Smooth muscle cell (in vitro differentiated cells): ENCODE results near the gene LRRN4. TPM values are rescaled to one million over a fixed set of nuclear protein-coding genes. Genes with fewer than 3 reads are reported as not detected.

ENCODE experiments used
- DNase-seq: peaks from one replicate; lab custom pipeline; 2025; ENCODE audit not compliant: unreplicated experiment; lab: John Stamatoyannopoulos, UW
- H2AFZ ChIP-seq: fragments of 200-600 bp; sonication (generic); 2 replicates; pipeline ENCODE4 v1.6.0; 2016; ENCODE audit warnings: antibody characterized with exemption, low read depth, mild to moderate bottlenecking
- H3F3A ChIP-seq: fragments of 200-600 bp; sonication (generic); 2 replicates; pipeline ENCODE4 v1.6.0; 2017; ENCODE audit warnings: antibody characterized with exemption, low read depth
- H3K27ac ChIP-seq: fragments of 200-600 bp; sonication (generic); 2 replicates; pipeline ENCODE4 v1.5.1; 2016; ENCODE audit warnings: low read depth, mild to moderate bottlenecking
- H3K27me3 ChIP-seq: fragments of 200-600 bp; sonication (generic); 2 replicates; pipeline ENCODE4 v1.6.1; 2016; ENCODE audit warnings: low read depth, mild to moderate bottlenecking
- H3K36me3 ChIP-seq: fragments of 200-600 bp; sonication (generic); 2 replicates; pipeline ENCODE4 v1.5.1; 2016; ENCODE audit warnings: low read depth
- H3K4me1 ChIP-seq: fragments of 200-600 bp; sonication (generic); 2 replicates; pipeline ENCODE4 v1.5.1; 2016; ENCODE audit warnings: low read depth
- H3K4me2 ChIP-seq: fragments of 200-600 bp; sonication (generic); 2 replicates; pipeline ENCODE4 v1.6.0; 2016; ENCODE audit warnings: mild to moderate bottlenecking
- H3K4me3 ChIP-seq: fragments of 200-600 bp; sonication (generic); 2 replicates; pipeline ENCODE4 v1.5.1; 2016; ENCODE audit warnings: mild to moderate bottlenecking
- H3K79me2 ChIP-seq: fragments of 200-600 bp; sonication (generic); 2 replicates; pipeline ENCODE4 v1.6.0; 2016; ENCODE audit warnings: low read depth, mild to moderate bottlenecking
- H3K9ac ChIP-seq: fragments of 200-600 bp; sonication (generic); 2 replicates; pipeline ENCODE4 v1.6.0; 2016; ENCODE audit warnings: low read depth
- H3K9me3 ChIP-seq: fragments of 200-600 bp; sonication (generic); replicated peaks from 2 replicates; pipeline ENCODE4 v1.5.1; 2016; ENCODE audit warnings: low read depth
- H4K20me1 ChIP-seq: fragments of 200-600 bp; sonication (generic); 2 replicates; pipeline ENCODE4 v1.6.0; 2016; ENCODE audit warnings: low read depth
- CTCF ChIP-seq: fragments of 200-600 bp; sonication (generic); IDR thresholded peaks from 2 replicates; pipeline ENCODE4 v1.5.1; 2017; ENCODE audit warnings: borderline replicate concordance, mild to moderate bottlenecking, antibody characterized with exemption; ENCODE audit not compliant: insufficient read depth, poor library complexity, severe bottlenecking
- WGBS: methylation state at CpG from one replicate; pipeline ENCODE4 v1.1.7; 2016; ENCODE audit warnings: low lambda C conversion rate; 5-methylcytosine and 5-hydroxymethylcytosine counted together
- polyA plus RNA-seq: library from polyadenylated mRNA; unstranded; fragments of >200 nt; fragmentation: Nextera tagmentation; extraction: Ambion mirVana; gene quantifications from 2 replicates; pipeline ENCODE4 v1.2.1, GENCODE V29; 2016
- small RNA-seq: library from RNA; depleted of rRNA; stranded (forward); fragments of <200 nt; gene quantifications from one replicate; pipeline ENCODE3, GENCODE V24; 2014
- total RNA-seq: library from RNA; depleted of rRNA; stranded (reverse); fragments of >200 nt; gene quantifications from 2 replicates; pipeline ENCODE4 v1.2.3, GENCODE V29; 2014

LRRN4 gene
- total and polyA plus RNA-seq, 2 experiments from 2014 or later = 3.9 to 5.7 TPM

GRCh38 chr20:5991623-5992441 is 62.0 kb downstream of the LRRN4 start:
- Histone ChIP-seq H3K4me1 (peaks cover 11% of the 10 kb centered on the region), H3K27me3 (no peaks in the 10 kb centered on the region), H3F3A (peaks cover 14% of the 10 kb centered on the region), H3K27ac (peak overlapping the region; percentile 78), H3K79me2 (no peaks in the 10 kb centered on the region), H3K9me3 (no peaks in the 10 kb centered on the region), H3K36me3 (no peaks in the 10 kb centered on the region), H2AFZ (no peak overlapping the region), H3K4me2 (peak overlapping the region; percentile 46), H3K9ac (no peak overlapping the region), H4K20me1 (no peaks in the 10 kb centered on the region), H3K4me3 (no peak overlapping the region)
- WGBS = 32% methylated on average over 2 of the region's 2 CpGs
- TF ChIP-seq CTCF = no peak
- DNase-seq = no peak

- H3K9me3 ChIP-seq = no peaks in the 10 kb centered on the region
- H4K20me1 ChIP-seq = no peaks in the 10 kb centered on the region
- H3F3A ChIP-seq = peaks cover 14% of the 10 kb centered on the region
- H3K27me3 ChIP-seq = no peaks in the 10 kb centered on the region
- peaks cover 2% of the 10 kb centered on the region for H3K36me3 ChIP-seq
- H3K4me3 ChIP-seq = no peak overlapping the region
- no peak overlapping the region for H2AFZ ChIP-seq
- no peak for TF ChIP-seq CTCF
- peak overlapping the region; percentile 46 for H3K4me2 ChIP-seq
- H3K9ac ChIP-seq = no peak overlapping the region
- no peak for DNase-seq
- H3K27ac ChIP-seq = peak overlapping the region; percentile 78
- 87% methylated on average over 3 of the region's 3 CpGs for WGBS
- H3K79me2 ChIP-seq = no peaks in the 10 kb centered on the region
- peaks cover 11% of the 10 kb centered on the region for H3K4me1 ChIP-seq
Observed at GRCh38 chr20:5990946-5991345, 62.9 kb downstream of the LRRN4 start.

Small RNAs within 50 kb of the gene (small RNA-seq; reads per million reads assigned to genes)
- gene RN7SL498P = not detected

Other genes with a start within 250 kb of the LRRN4 start
- 0.18 TPM in 1 of 2 replicates, not detected in the other for gene CHGB, start 142.6 kb downstream of the LRRN4 start, total RNA-seq
- gene CHGB, start 142.6 kb downstream of the LRRN4 start, polyA plus RNA-seq = 0.18 and 0.64 TPM in 2 replicates
- 6.3 and 9.2 TPM in 2 replicates for gene TRMT6, start 103.5 kb downstream of the LRRN4 start, total RNA-seq
- gene TRMT6, start 103.5 kb downstream of the LRRN4 start, polyA plus RNA-seq = 6.0 and 9.5 TPM in 2 replicates
- 5.5 and 7.8 TPM in 2 replicates for gene MCM8, start 103.4 kb downstream of the LRRN4 start, total RNA-seq
- gene MCM8, start 103.4 kb downstream of the LRRN4 start, polyA plus RNA-seq = 2.8 and 3.7 TPM in 2 replicates
- gene CRLS1, start 47.9 kb downstream of the LRRN4 start, total RNA-seq = 55.6 and 76.3 TPM in 2 replicates
- gene CRLS1, start 47.9 kb downstream of the LRRN4 start, polyA plus RNA-seq = 43.6 and 50.9 TPM in 2 replicates
- gene FERMT1, start 69.0 kb upstream of the LRRN4 start, total RNA-seq = 11.2 and 13.8 TPM in 2 replicates
- gene FERMT1, start 69.0 kb upstream of the LRRN4 start, polyA plus RNA-seq = 0.79 and 8.3 TPM in 2 replicates